B cell (primary cell): Measurements from ENCODE around the gene DPH2.

ENCODE experiments used
- CTCF ChIP-seq: fragments of 200-600 bp; IDR thresholded peaks from one replicate; pipeline ENCODE4 v1.8.0; 2022; ENCODE audit warnings: antibody characterized with exemption, mild to moderate bottlenecking
- EZH2 ChIP-seq: IDR thresholded peaks from 2 replicates; pipeline ENCODE4 v1.6.1; 2012; ENCODE audit warnings: borderline replicate concordance, low read depth, mild to moderate bottlenecking, moderate library complexity, low read length; ENCODE audit not compliant: insufficient read depth, poor library complexity, severe bottlenecking

- TF ChIP-seq CTCF = no peak
- no peak for TF ChIP-seq EZH2
Observed at GRCh38 chr1:43942411-43942810, 27.4 kb upstream of the DPH2 start.
